Mucosa of rectum (tissue), 2 donors: ENCODE data around the gene TAP2.
A peak's percentile ranks its signal among the peaks of the same experiment; 100 is the strongest.
"Not testable (repeated sequence)": the region's sequence is repeated elsewhere in the genome, so short reads cannot be mapped to it uniquely, and the experiment has no call there.

Source experiments
- H3K27ac ChIP-seq, 2 donors: one replicate each; pipeline ENCODE4 v1.7.0; 2013; ENCODE audit warnings: inconsistent platforms in 2 of 2, low read depth in 2 of 2, low read length in 2 of 2
- H3K27me3 ChIP-seq, 2 donors: one replicate each; pipeline ENCODE4 v1.7.0; 2013; ENCODE audit warnings: low read length in 2 of 2; ENCODE audit not compliant: control insufficient read depth in 2 of 2, insufficient read depth in 2 of 2
- H3K36me3 ChIP-seq, 2 donors: one replicate each; pipeline ENCODE4 v1.7.0; 2013; ENCODE audit warnings: low read length in 2 of 2; ENCODE audit not compliant: control insufficient read depth in 2 of 2, insufficient read depth in 2 of 2
- H3K4me1 ChIP-seq, 2 donors: one replicate each; pipeline ENCODE4 v1.7.0; 2013; ENCODE audit warnings: low read length in 2 of 2, mild to moderate bottlenecking in 1 of 2; ENCODE audit not compliant: control insufficient read depth in 2 of 2, insufficient read depth in 2 of 2
- H3K4me3 ChIP-seq, 2 donors: one replicate each; pipeline ENCODE4 v1.7.0; 2013; ENCODE audit warnings: low read length in 2 of 2
- H3K9ac ChIP-seq, 2 donors: one replicate each; pipeline ENCODE4 v1.7.0; 2013; ENCODE audit warnings: low read length in 2 of 2, low read depth in 1 of 2, mild to moderate bottlenecking in 1 of 2
- H3K9me3 ChIP-seq, 2 donors: one replicate each; pipeline ENCODE4 v1.7.0; 2013; ENCODE audit warnings: low read length in 2 of 2; ENCODE audit not compliant: control insufficient read depth in 2 of 2
- donor health status: healthy.
- donor health status: Normal muscosa, but diverticular disease.

The TAP2 gene

GRCh38 chr6:32816746-32817204 is 21.8 kb downstream of the TAP2 start, which contains the start of gene HLA-DOB:
TSS of gene HLA-DOB (minus strand) at chr6:32817002. CDS start at chr6:32816951, 51 bp downstream.
- H3K4me1 ChIP-seq: no peaks in the 10 kb centered on the region
- peak within 1 kb of the TSS; percentile 6 to 57 for H3K4me3 ChIP-seq
- no peaks in the 10 kb centered on the region for H3K9me3 ChIP-seq
- peak within 1 kb of the TSS; percentile 37 to 59 for H3K27ac ChIP-seq
- peaks cover 0 to 4% of the 10 kb centered on the region in 2 donors for H3K27me3 ChIP-seq
- peak within 1 kb of the TSS in 1 of 2 donors; percentile 24 for H3K9ac ChIP-seq
- H3K36me3 ChIP-seq: no peaks in the 10 kb centered on the region

GRCh38 chr6:32815996-32816395 is 22.5 kb downstream of the TAP2 start:
- Histone ChIP-seq H3K9me3 (no peaks in the 10 kb centered on the region), H3K36me3 (no peaks in the 10 kb centered on the region), H3K27ac (peak overlapping the region; percentile 37 to 59), H3K4me3 (peak overlapping the region in 1 of 2 donors; percentile 57), H3K9ac (no peak overlapping the region), H3K4me1 (no peaks in the 10 kb centered on the region), H3K27me3 (peaks cover 0 to 4% of the 10 kb centered on the region in 2 donors)

- no peaks in the 10 kb centered on the region for H3K9me3 ChIP-seq
- H3K4me3 ChIP-seq: peak overlapping the region in 1 of 2 donors; percentile 37
- H3K27ac ChIP-seq: peak overlapping the region in 1 of 2 donors; percentile 2
- no peaks in the 10 kb centered on the region for H3K36me3 ChIP-seq
- no peak overlapping the region for H3K9ac ChIP-seq
- peaks cover 0 to 4% of the 10 kb centered on the region in 2 donors for H3K27me3 ChIP-seq
- no peaks in the 10 kb centered on the region for H3K4me1 ChIP-seq
Observed at GRCh38 chr6:32815115-32815514, 23.4 kb downstream of the TAP2 start.

GRCh38 chr6:32814145-32814544 is 24.4 kb downstream of the TAP2 start:
- Histone ChIP-seq H3K4me3 (no peak overlapping the region), H3K36me3 (no peaks in the 10 kb centered on the region), H3K27ac (no peak overlapping the region), H3K9ac (no peak overlapping the region), H3K9me3 (no peaks in the 10 kb centered on the region), H3K4me1 (no peaks in the 10 kb centered on the region), H3K27me3 (peaks cover 0 to 4% of the 10 kb centered on the region in 2 donors)

- Histone ChIP-seq H3K9me3 (no peaks in the 10 kb centered on the region), H3K27me3 (peaks cover 0 to 4% of the 10 kb centered on the region in 2 donors), H3K9ac (no peak overlapping the region), H3K4me1 (no peaks in the 10 kb centered on the region), H3K4me3 (no peak overlapping the region), H3K27ac (no peak overlapping the region), H3K36me3 (no peaks in the 10 kb centered on the region)
Observed at GRCh38 chr6:32809171-32809570, 29.4 kb downstream of the TAP2 start.

- Histone ChIP-seq H3K27ac (no peak overlapping the region), H3K4me1 (no peaks in the 10 kb centered on the region), H3K4me3 (no peak overlapping the region), H3K9ac (no peak overlapping the region), H3K27me3 (peaks cover 0 to 4% of the 10 kb centered on the region in 2 donors), H3K36me3 (no peaks in the 10 kb centered on the region), H3K9me3 (no peaks in the 10 kb centered on the region)
Observed at GRCh38 chr6:32807020-32807580, 31.4 kb downstream of the TAP2 start.

GRCh38 chr6:32805404-32805803 is 33.1 kb downstream of the TAP2 start:
- not testable (repeated sequence) for H3K4me3 ChIP-seq, H3K27ac ChIP-seq, H3K36me3 ChIP-seq, H3K27me3 ChIP-seq, H3K9me3 ChIP-seq, H3K4me1 ChIP-seq, H3K9ac ChIP-seq

GRCh38 chr6:32803416-32803815 is 35.1 kb downstream of the TAP2 start:
- H3K27me3 ChIP-seq: peaks cover 7 to 9% of the 10 kb centered on the region in 2 donors
- H3K4me3 ChIP-seq: no peak overlapping the region
- no peak overlapping the region for H3K9ac ChIP-seq
- no peaks in the 10 kb centered on the region for H3K4me1 ChIP-seq
- no peak overlapping the region for H3K27ac ChIP-seq
- H3K36me3 ChIP-seq: no peaks in the 10 kb centered on the region
- peaks cover 0 to 3% of the 10 kb centered on the region in 2 donors for H3K9me3 ChIP-seq

- no peak overlapping the region for H3K9ac ChIP-seq
- H3K27ac ChIP-seq: no peak overlapping the region
- H3K9me3 ChIP-seq: peaks cover 0 to 3% of the 10 kb centered on the region in 2 donors
- no peak overlapping the region for H3K4me3 ChIP-seq
- peaks cover 0 to 3% of the 10 kb centered on the region in 2 donors for H3K4me1 ChIP-seq
- H3K36me3 ChIP-seq: no peaks in the 10 kb centered on the region
- peaks cover 15 to 21% of the 10 kb centered on the region in 2 donors for H3K27me3 ChIP-seq
Observed at GRCh38 chr6:32799740-32800139, 38.8 kb downstream of the TAP2 start.

- Histone ChIP-seq H3K27ac (no peak overlapping the region), H3K9me3 (peaks cover 0 to 3% of the 10 kb centered on the region in 2 donors), H3K9ac (no peak overlapping the region), H3K4me1 (peaks cover 0 to 3% of the 10 kb centered on the region in 2 donors), H3K36me3 (no peaks in the 10 kb centered on the region), H3K4me3 (no peak overlapping the region), H3K27me3 (peaks cover 15 to 24% of the 10 kb centered on the region in 2 donors)
Observed at GRCh38 chr6:32799168-32799567, 39.4 kb downstream of the TAP2 start.
